ENCODE measurements around the gene PKN3.

The PKN3 gene

DNA sequence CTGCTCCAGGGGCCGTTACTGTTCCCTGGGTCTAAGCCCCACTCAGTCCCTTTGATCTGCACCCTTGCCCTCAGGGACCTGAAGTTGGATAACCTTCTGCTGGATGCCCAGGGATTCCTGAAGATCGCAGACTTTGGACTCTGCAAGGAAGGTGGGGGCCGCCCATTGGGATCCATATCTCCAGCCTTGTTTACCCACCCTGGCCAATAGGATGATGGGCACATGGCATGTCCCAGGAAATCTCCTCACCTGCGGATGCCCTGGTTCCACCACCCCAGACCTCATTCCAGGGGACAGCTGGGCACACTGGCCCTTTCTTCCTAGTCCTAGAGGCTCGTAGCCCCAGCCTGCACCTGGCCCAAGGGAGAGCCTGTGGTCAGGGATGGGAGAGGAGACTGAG lies 16.2 kb downstream of the PKN3 start:
- DNase-seq = no peak

DNA sequence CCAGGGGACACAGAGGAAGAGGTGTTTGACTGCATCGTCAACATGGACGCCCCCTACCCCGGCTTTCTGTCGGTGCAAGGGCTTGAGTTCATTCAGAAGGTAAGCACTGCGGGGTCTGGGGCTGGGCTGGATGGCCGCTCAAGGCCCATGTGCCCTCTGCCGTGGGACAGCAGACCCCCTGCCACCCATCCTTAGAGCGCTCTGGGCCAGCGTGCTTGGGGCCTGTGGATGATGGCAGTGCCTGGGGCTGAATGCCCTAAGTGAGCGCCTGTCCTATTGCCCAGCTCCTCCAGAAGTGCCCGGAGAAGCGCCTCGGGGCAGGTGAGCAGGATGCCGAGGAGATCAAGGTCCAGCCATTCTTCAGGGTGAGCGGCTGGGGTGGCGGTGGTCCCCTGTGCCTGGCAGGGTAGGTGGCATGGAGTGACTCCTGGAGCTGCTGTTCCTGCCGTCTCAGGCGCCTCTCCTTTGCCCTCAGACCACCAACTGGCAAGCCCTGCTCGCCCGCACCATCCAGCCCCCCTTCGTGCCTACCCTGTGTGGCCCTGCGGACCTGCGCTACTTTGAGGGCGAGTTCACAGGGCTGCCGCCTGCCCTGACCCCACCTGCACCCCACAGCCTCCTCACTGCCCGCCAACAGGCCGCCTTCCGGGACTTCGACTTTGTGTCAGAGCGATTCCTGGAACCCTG lies 17.8 kb downstream of the PKN3 start:
- no peak for DNase-seq

DNA sequence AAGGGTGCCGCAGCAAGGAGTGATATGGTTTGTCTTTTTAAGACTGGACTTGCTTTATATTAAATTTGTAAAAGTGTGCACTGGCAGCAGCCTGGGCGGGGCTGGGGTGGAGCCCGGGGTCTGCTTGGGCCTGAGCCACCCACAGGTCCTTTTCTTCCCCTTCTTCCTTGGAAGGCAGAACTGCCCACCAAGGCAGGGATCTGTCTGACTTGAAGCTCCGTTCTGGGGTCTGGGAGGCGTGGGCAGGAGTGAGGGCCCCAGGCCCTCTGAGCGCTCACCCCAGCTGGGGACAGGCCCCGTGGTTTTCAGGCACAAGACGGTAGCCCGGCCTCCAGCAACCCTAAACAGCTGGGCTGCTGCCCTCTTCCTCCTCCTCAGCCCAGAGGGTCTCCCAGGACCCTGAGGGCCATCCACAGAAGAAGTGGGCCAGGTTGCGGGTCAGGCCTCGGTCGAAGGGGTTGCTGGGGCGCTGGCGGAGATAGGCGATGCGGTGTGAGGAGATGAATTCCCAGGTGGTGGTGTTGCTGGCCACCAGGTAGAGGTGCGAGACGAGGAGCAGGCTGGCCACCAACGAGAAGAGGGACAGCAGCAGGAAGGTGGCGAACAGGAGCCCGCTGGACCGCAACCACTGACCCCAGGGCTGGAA lies 18.7 kb downstream of the PKN3 start:
- no peak for DNase-seq

DNA sequence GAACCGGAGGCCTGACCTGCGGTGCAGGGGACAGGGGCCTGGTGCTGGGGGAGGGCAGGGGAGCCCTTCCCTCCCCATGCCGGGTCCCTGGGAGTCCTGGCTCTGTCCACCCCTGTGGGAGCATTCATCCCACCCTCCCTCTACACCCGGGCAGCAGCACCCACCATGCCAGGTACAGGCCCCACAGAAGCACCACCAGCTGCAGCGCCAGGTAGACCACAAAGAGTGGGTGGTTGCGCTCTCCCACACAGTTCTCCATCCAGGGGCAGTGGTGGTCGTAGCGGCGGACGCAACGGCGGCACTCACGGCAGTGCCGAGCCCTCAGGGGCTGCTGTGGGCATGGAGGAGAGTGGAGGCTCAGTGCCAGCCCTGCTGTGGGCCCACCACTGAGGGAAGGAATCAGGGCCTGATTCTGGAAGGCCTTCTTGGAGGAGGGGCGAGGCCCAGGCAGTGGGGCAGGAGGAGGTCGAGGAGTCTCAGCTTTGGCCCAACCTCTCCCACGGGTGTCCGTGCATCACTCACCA lies 19.2 kb downstream of the PKN3 start:
- DNase-seq = no peak

DNA sequence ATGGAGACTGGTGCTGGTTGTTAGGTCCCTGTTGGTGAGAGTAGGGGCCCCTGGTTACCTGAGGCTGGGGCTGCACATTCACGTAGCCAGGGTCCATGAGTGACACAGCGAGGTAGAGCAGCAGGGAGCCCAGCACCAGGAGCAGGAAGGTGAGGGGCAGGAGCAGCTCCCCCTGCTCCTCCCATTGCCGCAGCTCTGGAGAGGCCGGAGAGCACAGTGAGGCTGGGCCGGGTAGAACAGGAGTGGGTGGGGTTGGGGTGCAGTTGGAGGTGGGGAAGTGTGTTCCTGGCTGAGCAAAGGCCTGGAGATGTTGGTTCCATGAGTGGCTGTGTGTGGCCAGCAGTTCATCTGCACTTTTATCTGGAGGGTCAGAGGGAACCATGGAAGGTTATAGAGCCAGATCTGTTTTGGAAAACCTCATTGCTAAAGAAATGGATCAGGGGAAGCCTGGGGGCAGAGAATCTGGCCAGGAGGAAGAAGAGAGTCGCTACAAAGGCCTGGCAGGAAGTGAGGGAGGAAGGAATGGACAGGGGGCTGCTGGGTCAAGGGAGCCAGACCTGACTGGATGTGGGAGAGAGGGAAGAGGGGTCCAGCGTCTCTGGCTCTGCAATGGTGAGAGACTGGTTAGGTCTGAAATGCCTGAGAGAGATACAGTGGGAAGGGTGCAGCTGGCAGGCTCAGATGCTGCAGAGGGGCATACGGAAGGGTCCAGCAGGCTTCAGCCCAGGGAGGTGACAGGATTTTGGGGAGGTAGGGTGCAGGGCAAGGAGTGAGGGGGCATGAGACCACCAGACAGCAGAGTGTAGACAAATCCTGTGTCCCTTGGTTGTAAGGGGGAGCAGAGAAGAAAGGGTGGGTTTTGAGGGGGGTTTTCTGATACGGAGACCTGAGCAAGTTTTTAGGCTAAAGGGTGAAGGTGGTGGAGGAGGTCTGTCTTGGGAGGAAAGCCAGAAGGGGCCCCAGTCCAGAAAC lies 20.4 kb downstream of the PKN3 start:
- DNase-seq = no peak

- DNase-seq = no peak
Observed at GRCh38 chr9:128723352-128723865, 21.1 kb downstream of the PKN3 start.

DNA sequence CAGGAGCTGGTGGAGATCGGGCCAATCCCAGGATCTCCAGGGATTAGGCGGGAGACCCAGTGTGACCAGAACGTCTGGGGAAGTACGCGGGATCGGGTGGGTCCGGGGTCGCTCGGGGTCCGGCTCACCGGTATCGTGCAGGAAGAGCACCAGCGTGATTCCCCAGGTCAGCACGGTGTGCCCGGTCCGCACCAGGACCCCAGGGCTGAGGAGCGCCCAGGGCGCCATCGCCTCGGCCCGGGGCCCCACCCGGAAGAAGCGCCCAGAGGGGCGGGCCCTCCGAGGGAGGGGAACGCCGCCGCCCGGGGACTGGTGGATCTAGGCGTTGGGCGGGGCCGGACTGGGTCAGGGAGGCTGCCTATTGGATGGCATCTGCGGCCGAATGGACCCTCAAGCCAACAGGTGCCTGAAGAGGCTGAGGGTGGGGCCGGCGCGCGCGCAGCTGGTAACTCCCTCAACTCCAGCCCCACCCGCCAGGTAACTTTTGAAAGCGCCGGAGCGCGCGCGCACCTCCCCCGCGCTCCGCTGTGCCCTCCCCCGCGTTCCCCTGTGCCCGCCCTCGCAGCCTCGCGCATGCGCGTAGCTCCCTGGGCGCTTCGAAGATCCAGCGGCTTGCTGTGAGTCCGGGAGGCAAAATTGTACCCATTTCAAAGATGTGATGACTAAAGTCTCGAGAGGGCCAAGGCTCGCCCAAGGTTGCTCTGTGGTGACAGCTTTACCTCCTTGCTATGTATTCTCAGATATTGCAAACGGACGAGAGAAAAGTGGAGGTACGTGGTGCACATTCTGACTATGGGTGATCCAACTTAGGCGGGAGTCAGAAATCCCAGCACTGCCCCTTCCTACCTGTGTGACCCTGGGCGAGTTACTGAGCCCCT lies 21.8 kb downstream of the PKN3 start, which contains the start of gene ZDHHC12:
TSS of gene ZDHHC12 (minus strand) at position 262 of the 878 bp plus-strand sequence. CDS start at position 228, 34 bp downstream.
- peak; percentile 95 to 96 for DNase-seq

DNA sequence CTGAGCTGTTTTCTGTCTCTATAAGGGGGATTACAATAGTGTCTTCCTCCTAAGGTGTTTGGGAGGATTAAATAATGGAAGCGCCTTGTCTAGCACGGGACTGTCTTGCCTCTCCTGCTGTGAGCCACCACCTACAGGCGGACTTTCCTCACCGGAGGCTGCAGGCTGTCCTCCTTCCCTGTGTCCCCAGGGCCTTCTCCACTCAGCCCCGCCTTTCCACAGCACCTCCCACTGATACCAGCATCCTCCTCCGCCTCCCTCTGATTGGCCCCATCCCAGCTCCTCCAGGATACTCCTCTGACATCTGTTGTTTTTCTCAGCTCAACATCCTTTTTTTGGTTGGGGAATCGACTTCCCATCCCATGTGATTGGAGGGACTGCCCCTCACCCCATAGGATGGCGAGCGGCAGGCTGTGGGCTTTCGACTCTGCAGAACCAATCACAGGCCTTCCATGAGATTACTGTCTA lies 22.5 kb downstream of the PKN3 start:
- peak; percentile 62 to 83 for DNase-seq

DNA sequence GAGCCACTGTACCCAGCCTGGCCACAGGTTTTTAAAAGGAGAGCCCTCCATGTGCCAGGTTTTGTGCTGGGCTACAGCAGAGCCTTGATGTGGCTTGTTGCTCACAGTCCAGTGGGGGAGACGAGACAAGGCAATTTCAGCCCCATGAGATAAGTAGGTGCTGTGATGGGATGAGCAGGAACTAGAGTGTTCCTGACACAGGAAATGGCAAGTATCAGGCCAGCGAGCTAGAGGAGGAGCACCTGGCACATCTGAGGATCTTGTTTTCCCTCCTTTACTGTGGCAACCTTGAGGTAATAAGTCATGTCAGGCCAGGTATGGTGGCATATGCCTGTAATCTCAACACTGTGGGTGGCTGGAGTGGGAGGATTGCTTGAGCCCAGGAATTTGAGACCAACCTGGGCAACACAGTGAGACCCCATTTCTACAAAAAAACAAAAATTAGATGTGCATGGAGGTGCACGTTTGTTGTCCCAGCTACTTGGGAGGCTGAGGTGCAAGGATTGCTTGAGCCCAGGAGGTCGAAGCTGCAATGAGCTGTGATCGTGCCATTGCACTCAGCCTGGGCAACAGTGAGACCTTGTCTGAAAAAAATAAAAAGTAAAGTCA lies 25.4 kb downstream of the PKN3 start:
- DNase-seq = no peak

DNA sequence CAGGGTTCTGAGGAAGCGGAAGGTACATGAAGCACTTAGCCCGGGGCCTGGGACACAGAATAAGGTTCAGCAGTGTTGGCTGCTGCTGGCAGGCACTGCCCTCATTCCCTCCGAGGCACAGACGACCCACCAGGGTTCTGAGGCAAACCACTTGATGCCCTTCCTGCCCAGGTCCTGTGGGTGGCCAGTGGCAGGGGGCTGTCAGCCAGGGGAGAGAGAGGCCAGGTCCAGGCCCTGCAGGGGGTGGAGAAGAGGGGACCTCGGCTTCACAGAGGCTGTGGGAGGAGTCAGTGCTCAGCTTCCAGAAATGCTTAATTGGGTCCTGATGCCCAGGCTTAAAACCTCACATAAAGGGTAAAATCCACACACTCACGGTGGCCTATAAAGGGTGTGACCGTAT lies 26.0 kb downstream of the PKN3 start:
- no peak for DNase-seq

GRCh38 chr9:128729302-128729701 lies 27.0 kb downstream of the PKN3 start:
- no peak for DNase-seq

DNA sequence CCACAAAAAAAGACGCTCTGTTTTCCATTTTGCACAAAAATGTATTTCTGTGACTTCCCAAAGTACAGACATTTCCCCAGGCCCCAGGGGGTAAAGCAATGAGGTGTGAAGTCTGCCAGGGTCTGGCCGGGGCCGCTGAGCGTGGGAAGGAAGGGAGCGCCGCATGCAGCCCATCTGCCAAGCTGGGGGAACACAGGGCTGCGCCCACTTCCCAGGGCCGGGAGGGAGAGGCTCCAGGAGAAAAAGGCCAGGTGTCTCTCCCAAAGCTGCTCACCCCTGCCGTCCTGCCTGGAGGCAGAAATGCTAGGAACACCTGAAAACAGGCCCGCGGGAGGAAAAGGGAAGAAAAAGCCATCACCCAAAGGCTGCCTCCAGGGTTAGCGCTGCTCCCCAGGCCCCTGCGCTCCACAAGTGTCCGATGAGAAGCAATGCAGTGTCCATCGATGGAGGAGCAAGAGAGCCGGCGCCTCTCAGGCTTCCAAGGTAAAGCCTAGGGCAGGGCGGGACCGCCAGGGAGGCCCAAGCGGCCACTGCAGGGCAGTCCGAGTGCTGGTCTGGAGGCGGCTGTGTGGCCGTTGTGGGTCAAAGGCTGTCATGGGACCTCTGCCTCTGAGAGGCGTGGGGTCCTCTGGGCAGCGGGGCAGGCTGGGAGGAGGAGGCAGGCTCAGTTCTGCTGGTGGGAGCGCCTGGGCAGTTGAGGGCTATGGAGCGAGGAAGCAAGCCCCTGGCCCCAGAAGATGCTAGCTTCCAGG lies 27.6 kb downstream of the PKN3 start:
- DNase-seq = no peak

DNA sequence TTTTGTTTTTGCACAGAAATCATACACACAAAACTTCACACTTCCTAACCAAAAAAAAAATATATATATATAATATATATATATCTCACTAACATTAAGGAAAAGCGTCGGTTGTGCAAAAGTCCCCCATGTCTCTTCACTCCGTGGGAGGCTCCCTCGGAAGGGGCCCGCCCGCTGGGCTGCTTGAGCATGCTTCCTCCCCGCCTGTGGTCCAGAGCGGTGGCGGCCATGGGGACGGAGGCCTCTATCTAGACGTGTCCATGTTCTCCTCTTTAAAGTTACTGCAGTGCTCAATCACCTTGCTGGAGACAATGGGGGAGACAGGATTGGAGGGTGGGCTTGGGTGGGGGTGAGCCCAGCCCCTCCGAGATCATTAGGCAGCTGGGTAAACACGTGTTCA lies 28.8 kb downstream of the PKN3 start:
- DNase-seq = no peak

DNA sequence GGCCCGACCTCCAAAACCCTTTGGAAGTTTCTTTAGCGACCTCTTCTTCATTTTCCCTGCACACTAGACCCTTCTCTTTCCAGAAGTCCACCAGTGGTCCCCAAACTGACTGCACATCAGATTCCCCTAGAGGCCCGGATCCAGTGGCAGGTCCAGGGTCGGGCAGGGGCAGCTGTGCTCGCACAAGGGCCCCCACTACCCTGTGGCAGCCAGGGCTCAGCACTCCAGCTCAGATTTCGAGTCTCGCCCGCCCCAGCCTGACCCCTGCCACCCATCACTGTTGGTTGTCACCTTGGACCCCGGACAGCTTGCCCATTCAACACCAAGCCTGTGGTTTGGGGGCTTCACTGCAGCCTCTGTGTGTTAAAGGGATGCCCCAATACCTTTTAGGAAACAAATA lies 29.4 kb downstream of the PKN3 start:
- DNase-seq = no peak

GRCh38 chr9:128732576-128732975 lies 30.3 kb downstream of the PKN3 start:
- DNase-seq = no peak

DNA sequence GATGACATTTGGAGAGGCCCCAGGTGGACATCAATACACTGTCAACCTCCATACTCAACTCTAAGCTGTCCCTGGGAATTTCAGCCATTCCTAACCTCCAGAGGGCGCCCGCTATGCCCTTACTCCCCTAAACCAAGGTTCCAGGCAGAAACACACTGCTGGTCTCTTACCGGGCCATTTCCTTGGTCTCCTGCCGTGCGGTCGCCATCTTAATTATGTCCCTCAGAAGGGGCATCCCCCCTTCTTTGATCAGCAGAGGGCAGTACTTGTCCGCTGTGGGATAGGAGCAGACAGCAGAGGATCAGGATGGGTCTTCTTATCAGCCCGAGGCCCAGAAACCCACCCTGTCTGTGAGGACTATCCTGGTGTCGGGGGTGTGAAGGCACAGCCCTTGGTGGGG lies 31.0 kb downstream of the PKN3 start:
- peak; percentile 61 to 69 for DNase-seq

- DNase-seq = no peak
Observed at GRCh38 chr9:128735373-128735772, 33.1 kb downstream of the PKN3 start.

DNA sequence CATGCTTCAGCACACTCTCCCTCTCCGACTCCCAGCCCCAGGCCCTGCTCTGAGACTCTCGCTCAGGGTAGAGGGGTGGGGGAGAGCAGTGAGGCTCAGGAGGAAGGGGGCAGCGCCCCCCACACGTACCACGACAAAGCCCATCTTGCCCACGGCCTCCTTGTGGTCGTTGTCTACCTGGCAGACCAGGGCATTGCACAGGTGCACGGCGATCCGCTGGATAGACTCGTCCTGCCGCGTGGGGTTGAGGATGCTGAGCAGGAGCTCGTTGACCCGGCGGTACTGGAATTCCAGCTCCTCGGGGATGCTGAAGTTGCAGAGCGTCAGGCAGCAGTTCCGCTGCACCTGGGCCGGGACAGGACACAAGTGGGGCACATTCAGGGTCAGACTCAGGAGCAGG lies 40.1 kb downstream of the PKN3 start:
- no peak for DNase-seq

- no peak for DNase-seq
Observed at GRCh38 chr9:128743421-128743820, 41.1 kb downstream of the PKN3 start.

DNA sequence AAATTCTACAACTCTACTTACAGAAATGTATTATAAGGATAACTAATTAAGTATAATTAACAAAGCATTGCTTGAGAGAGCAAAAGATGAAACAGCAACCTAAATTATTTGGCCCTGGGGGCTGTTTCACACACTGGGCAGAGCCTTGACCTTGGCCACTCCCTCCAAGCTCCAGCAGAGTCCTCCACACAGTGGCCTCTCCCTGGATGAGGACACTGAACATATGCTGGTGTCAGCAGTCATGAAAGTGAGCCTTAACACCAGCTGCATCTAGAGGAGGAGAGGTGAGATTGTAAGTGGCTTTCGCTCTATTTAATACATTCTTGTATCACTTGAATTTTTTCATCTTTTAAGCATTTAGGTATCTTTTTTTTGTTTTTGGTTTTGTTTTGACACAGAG lies 44.9 kb downstream of the PKN3 start:
- DNase-seq = no peak

Data from inflammatory macrophage treated with lipopolysaccharide for 1 hour (primary cell).